Small intestine (tissue), 7 donors: ENCODE results near the gene IFITM1. TPM values are rescaled to one million over a fixed set of nuclear protein-coding genes. Genes with fewer than 3 reads are reported as not detected.

Source experiments
- DNase-seq, 2 donors: peaks; one replicate each; pipeline versions ENCODE4 v3.0.0 to v3.0.0-alpha.2; 2013
- FAIRE-seq: peaks from 2 replicates; lab custom pipeline; 2012; peaks lifted over from hg19 to GRCh38; lab: Jason Lieb, UNC
- H3K27ac ChIP-seq, 3 donors: one replicate each; pipeline ENCODE4 v1.5.1; 2013; ENCODE audit warnings: low read length in 2 of 3, mild to moderate bottlenecking in 2 of 3, control low read depth in 1 of 3, inconsistent platforms in 1 of 3, low read depth in 1 of 3, moderate library complexity in 1 of 3
- H3K27me3 ChIP-seq, 3 donors: one replicate each; pipeline ENCODE4 v1.6.1; 2013; ENCODE audit warnings: low read length in 3 of 3, inconsistent platforms in 1 of 3; ENCODE audit not compliant: control insufficient read depth in 3 of 3, insufficient read depth in 3 of 3
- H3K36me3 ChIP-seq, 3 donors: one replicate each; pipeline ENCODE4 v1.6.1; 2013; ENCODE audit warnings: low read length in 3 of 3, inconsistent platforms in 1 of 3, low read depth in 1 of 3, mild to moderate bottlenecking in 1 of 3, moderate library complexity in 1 of 3; ENCODE audit not compliant: control insufficient read depth in 3 of 3, insufficient read depth in 2 of 3
- H3K4me1 ChIP-seq, 3 donors: one replicate each; pipeline ENCODE4 v1.6.1; 2013; ENCODE audit warnings: low read length in 2 of 3, inconsistent platforms in 1 of 3, low read depth in 1 of 3, mild to moderate bottlenecking in 1 of 3, moderate library complexity in 1 of 3; ENCODE audit not compliant: control insufficient read depth in 3 of 3, insufficient read depth in 2 of 3
- H3K4me3 ChIP-seq, 3 donors: one replicate each; pipeline ENCODE4 v1.5.1; 2013; ENCODE audit warnings: low read length in 3 of 3, control low read depth in 1 of 3, inconsistent platforms in 1 of 3, low read depth in 1 of 3, mild to moderate bottlenecking in 1 of 3, moderate library complexity in 1 of 3
- H3K9me3 ChIP-seq, 2 donors: one replicate each; pipeline ENCODE4 v1.6.1; 2013; ENCODE audit warnings: low read depth in 1 of 2, low read length in 1 of 2; ENCODE audit not compliant: control insufficient read depth in 2 of 2, insufficient read depth in 1 of 2
- WGBS, 3 donors: extraction: QIAGEN DNeasy Blood & Tissue Kit; methylation state at CpG; one replicate each; pipeline ENCODE4 v1.1.7; 2013; 5-methylcytosine and 5-hydroxymethylcytosine counted together
- polyA plus RNA-seq, 4 donors: library from polyadenylated mRNA; stranded (reverse) in 3 of 4; unstranded in 1 of 4; fragments of 200-250 nt in 3 of 4; fragments of 120-200 nt in 1 of 4; gene quantifications; one replicate each; pipeline versions ENCODE4 v1.2.1 to v1.2.3, GENCODE V29; 2013
- donor health status: healthy with polysubstance abuse.
- donor health status: control.
- donor health status: control.
- donor health status: Bipolar disorder and iron deficiency.
- donor health status: healthy.

The IFITM1 gene
- polyA plus RNA-seq, 4 donors = 8.9 to 520 (median 146) TPM

- peak overlapping the region; percentile 17 to 97 (median 94) for H3K27ac ChIP-seq
Observed at GRCh38 chr11:280706-281485, 32.9 kb upstream of the IFITM1 start.

GRCh38 chr11:281486-282161 lies 32.2 kb upstream of the IFITM1 start:
- WGBS, 3 donors = 12 to 24% (median 12%) methylated on average over 25 to 26 of the region's 26 CpGs
- Histone ChIP-seq H3K4me3 (peak overlapping the region; percentile 27 to 91 (median 51)), H3K4me1 (peaks cover 0 to 37% (median 1%) of the 10 kb centered on the region in 3 donors), H3K27me3 (peaks cover 0 to 25% (median 14%) of the 10 kb centered on the region in 3 donors), H3K9me3 (no peaks in the 10 kb centered on the region), H3K27ac (peak overlapping the region in 2 of 3 donors; percentile 94 to 97), H3K36me3 (peaks cover 3 to 58% (median 23%) of the 10 kb centered on the region in 3 donors)
- DNase-seq = peak in 1 of 2 donors; percentile 5
- FAIRE-seq = no peak

More at GRCh38 chr11:280706-281485, 32.9 kb upstream of the IFITM1 start:
- Histone ChIP-seq H3K27me3 (peaks cover 0 to 25% (median 14%) of the 10 kb centered on the region in 3 donors), H3K36me3 (peaks cover 3 to 53% (median 23%) of the 10 kb centered on the region in 3 donors), H3K4me3 (peak overlapping the region; percentile 27 to 91 (median 51)), H3K4me1 (peaks cover 0 to 37% (median 1%) of the 10 kb centered on the region in 3 donors), H3K9me3 (no peaks in the 10 kb centered on the region)
- FAIRE-seq = no peak
- WGBS, 3 donors = 2 to 7% (median 5%) methylated on average over 69 to 79 of the region's 79 CpGs
- DNase-seq = peak; percentile 36 to 64

GRCh38 chr11:282171-282570 lies 31.7 kb upstream of the IFITM1 start:
- Histone ChIP-seq H3K27ac (peak overlapping the region in 2 of 3 donors; percentile 94 to 97), H3K36me3 (peaks cover 3 to 58% (median 23%) of the 10 kb centered on the region in 3 donors), H3K4me1 (peaks cover 0 to 40% (median 1%) of the 10 kb centered on the region in 3 donors), H3K27me3 (peaks cover 0 to 25% (median 14%) of the 10 kb centered on the region in 3 donors), H3K9me3 (no peaks in the 10 kb centered on the region), H3K4me3 (peak overlapping the region in 2 of 3 donors; percentile 51 to 91)
- DNase-seq (peak in 1 of 2 donors; percentile 5), FAIRE-seq (no peak)
- WGBS, 3 donors = 8 to 40% (median 33%) methylated on average over 4 of the region's 4 CpGs

GRCh38 chr11:282630-283360 lies 31.0 kb upstream of the IFITM1 start:
- Histone ChIP-seq H3K9me3 (no peaks in the 10 kb centered on the region), H3K36me3 (peaks cover 3 to 58% (median 23%) of the 10 kb centered on the region in 3 donors), H3K4me1 (peaks cover 0 to 36% (median 1%) of the 10 kb centered on the region in 3 donors), H3K27me3 (peaks cover 0 to 27% (median 14%) of the 10 kb centered on the region in 3 donors), H3K4me3 (peak overlapping the region in 2 of 3 donors; percentile 51 to 91), H3K27ac (peak overlapping the region; percentile 30 to 97 (median 34))
- no peak for FAIRE-seq
- WGBS, 3 donors = 17 to 50% (median 33%) methylated on average over 10 to 12 of the region's 13 CpGs
- peak in 1 of 2 donors; percentile 69 for DNase-seq

GRCh38 chr11:283405-284104 lies 30.3 kb upstream of the IFITM1 start:
- DNase-seq (peak in 1 of 2 donors; percentile 24), FAIRE-seq (no peak)
- peak overlapping the region in 1 of 3 donors; percentile 66 for H3K27ac ChIP-seq
- peaks cover 0 to 32% (median 14%) of the 10 kb centered on the region in 3 donors for H3K27me3 ChIP-seq
- peaks cover 0 to 34% (median 1%) of the 10 kb centered on the region in 3 donors for H3K4me1 ChIP-seq
- 14 to 64% (median 38%) methylated on average over 23 of the region's 23 CpGs for WGBS, 3 donors
- H3K4me3 ChIP-seq = peak overlapping the region in 1 of 3 donors; percentile 18
- H3K36me3 ChIP-seq = peaks cover 3 to 58% (median 23%) of the 10 kb centered on the region in 3 donors
- H3K9me3 ChIP-seq = no peaks in the 10 kb centered on the region

- Histone ChIP-seq H3K9me3 (no peaks in the 10 kb centered on the region), H3K36me3 (peaks cover 3 to 58% (median 23%) of the 10 kb centered on the region in 3 donors), H3K27ac (peak overlapping the region in 1 of 3 donors; percentile 66), H3K4me3 (peak overlapping the region in 1 of 3 donors; percentile 18), H3K27me3 (peaks cover 0 to 32% (median 14%) of the 10 kb centered on the region in 3 donors), H3K4me1 (peaks cover 0 to 33% (median 1%) of the 10 kb centered on the region in 3 donors)
- WGBS, 3 donors = 32 to 69% (median 48%) methylated on average over 17 to 24 of the region's 24 CpGs
- peak in 1 of 2 donors; percentile 31 for DNase-seq
- no peak for FAIRE-seq
Observed at GRCh38 chr11:284105-285020, 29.5 kb upstream of the IFITM1 start.
